Posterior vena cava (tissue), 2 donors: Measurements from ENCODE around the gene AGER. TPM values are rescaled to one million over a fixed set of nuclear protein-coding genes. Genes with fewer than 3 reads are reported as not detected.
"Not testable (repeated sequence)": the region's sequence is repeated elsewhere in the genome, so short reads cannot be mapped to it uniquely, and the experiment has no call there.

Experiments used
- DNase-seq: peaks from one replicate; pipeline ENCODE4 v3.0.0-alpha.2; 2020; ENCODE audit warnings: low spot score
- intact Hi-C, 2 donors: fragments of 100-400 bp; cut with DNase I; formaldehyde crosslinking; loops; one replicate each; pipeline versions ENCODE4 v1.14.1 to v1.14.2; 2022 to 2023
- total RNA-seq, 2 donors: library from RNA; stranded (reverse); fragmentation: NEBNext Ultra II Directional; extraction: Animal tissue kit (Norgen Biotek cat#: 25700); gene quantifications; one replicate each; pipeline ENCODE4 v1.2.1, GENCODE V29; 2021
- donor health status: DM: yes; HTN: yes; CAD: no.
- donor health status: DM: yes; HTN: yes; CAD: no.

AGER gene
- total RNA-seq, 2 donors from 2014 or later, result 4.6 to 7.3 TPM

DNA sequence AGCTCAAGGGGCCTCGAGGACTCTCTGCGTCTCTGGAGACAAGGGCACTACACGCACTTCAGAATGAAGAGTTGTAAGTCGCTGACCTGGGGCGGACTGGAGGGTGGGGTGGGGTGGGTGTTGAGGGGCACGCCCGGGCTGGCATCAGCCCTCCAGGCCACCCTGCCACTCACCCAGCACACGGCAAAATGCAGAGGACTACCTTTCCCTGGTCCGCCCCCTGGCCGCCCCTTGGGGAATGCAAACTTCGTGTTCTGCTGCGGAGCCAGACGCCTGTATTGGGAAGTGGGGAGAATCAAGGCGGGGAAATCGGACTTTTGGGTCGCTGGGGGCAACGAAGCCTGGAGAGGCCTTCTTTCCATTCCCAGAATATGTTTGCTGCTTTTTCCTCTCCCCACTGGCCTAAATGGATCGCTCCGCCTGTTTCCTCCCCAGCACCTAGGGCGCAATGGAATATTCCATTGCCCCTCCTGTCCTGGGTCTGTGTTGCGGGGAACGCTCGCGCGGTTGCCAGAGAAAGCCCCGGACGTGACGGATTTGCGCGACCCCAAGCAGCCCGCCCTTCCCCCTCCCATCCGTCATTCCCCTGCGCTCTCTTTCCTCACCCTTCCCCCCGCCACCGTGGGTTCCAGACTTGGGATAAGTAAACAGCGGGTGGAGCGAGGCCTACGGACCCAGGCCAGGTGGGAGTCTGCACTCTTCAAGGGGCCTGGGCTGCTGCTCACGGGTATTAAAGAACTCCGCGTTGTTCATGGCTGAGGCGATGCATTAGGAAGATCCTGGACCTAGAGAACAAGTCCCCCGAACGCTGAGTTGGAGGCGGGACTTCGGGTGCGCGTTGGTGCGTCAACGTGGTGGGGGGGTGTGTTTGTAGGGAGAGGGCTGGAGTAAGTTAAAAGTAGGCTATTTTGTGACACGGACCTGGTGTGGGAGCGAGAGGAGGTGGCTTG lies 30.2 kb downstream of the AGER start, which contains the start of gene PPT2:
Gene PPT2, plus strand, starts transcription at position 578 of the 950 bp plus-strand sequence. CDS start 454 bp downstream, outside the sequence.
- peak; percentile 96 for DNase-seq
- intact Hi-C loops, result no loop called here

DNA sequence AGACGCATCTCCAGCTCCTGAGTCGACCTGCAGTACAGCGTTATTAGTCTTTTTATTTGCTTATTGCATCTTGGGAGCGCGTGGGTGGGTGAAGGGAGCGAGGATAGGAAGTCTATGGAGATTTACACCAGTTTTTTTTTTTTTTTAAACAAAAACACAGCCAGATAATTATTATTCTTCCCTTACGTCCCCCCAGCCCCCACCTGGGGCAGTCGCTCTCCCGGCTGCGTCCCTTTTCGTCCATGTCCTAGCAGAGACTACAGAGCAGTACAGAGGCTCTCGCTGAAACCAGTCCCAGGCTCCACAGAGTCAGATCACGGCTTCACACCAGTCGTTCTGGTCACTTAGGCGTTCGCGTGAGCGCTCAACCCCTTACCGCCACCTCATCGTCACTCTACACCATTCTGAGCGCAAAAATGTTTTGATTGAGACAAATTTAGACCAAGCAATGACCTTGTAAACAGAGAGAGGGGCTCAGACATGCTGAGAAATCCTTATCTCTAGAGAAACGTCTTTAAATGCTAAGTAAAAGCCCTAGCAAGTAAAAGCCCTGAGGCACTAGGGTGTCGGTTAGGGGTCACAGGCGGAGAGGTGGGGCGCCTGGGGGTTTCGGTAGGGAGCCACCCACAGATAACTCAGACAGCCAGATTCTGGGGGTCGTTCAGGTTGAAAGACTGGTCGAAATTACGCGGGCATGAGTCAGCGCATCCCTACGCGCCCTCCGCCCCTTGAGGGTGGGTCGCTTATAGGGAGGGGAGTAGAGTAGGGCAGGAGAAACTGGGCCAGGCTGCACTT lies 31.1 kb downstream of the AGER start:
- no peak for DNase-seq

DNA sequence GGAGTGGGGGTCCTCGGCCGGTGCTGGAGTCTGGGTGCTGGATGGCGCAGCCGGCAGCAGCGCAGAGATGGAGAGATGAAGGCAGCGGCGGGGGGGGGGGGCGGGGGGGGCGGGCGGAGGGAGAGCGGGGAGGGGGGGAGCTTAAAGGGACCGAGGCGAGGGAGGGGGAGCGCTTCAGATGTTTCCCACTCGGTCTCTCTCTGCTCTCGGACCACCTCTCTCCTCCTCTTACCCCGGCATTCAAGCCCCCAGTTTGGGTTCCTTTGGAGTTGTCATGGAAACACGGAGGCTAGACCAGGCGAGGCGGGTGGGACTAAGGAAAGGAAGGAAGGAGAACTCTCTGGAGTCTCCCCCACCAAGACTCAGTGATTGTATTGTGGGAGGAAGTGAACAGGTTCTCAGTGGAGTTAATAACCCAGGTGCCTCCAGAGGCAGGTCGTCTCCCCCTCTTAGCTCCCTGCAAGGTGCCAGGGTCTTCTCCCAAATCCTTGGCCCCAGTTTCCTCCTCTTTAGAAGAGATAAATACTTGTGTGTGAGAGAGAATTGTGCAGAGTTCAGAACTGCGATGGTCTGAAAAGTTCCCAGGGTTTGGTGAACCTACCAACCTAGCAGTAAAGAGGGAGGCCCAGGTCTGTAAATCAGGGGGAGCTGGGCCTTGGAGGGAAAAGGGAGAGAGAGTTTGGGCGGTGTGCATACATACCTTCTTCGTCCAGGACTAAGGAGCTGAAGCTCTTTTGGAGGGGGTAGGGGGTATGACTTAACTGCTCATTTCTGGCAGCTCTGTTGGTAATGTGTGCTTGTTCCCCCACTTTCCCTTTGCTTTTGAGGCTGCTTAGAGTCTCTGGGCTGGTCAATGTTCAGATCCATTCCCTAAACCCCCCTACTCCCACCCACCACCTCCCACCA lies 31.9 kb downstream of the AGER start, which contains the start of gene PRRT1:
Gene PRRT1, minus strand, starts transcription at position 77 of the 906 bp plus-strand sequence. CDS start 112 bp downstream, outside the sequence.
- DNase-seq, result no peak
- intact Hi-C loops, result no loop called here

More for the DNA sequence above, 31.1 kb downstream of the AGER start:
- intact Hi-C loops, result no loop called here

DNA sequence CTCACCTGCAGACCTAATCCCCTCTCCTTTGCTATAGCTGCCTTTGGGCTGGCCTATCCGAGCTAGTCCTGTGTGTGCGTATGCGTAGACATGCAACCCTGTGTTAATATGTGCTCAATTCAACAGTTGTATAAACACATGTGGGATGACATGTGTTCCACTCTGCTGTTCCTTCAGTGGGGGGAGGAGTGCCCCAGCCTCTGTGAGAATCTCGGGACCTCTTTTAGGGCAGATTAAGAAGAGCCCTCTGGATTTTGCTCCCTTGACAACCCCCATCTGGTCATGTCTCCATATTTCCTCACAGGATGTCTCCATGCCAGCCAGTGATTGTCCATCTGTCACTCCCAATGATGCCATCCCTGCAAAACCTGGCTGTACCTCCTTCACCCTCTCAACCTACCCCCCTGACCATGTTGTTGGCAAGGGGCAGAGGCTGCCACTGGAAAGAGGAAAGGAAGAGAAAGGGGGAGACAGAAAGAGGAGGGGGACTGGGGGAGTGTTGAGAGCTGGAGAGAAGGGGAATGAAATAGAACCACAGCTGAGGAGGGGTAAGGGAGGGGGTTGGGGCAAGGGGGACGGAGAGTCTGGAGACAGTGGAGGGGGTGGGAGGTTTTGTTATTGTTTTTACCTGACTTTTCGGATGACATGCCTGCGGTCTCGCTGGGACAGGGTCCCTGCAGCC lies 32.7 kb downstream of the AGER start:
- peak; percentile 40 for DNase-seq

DNA sequence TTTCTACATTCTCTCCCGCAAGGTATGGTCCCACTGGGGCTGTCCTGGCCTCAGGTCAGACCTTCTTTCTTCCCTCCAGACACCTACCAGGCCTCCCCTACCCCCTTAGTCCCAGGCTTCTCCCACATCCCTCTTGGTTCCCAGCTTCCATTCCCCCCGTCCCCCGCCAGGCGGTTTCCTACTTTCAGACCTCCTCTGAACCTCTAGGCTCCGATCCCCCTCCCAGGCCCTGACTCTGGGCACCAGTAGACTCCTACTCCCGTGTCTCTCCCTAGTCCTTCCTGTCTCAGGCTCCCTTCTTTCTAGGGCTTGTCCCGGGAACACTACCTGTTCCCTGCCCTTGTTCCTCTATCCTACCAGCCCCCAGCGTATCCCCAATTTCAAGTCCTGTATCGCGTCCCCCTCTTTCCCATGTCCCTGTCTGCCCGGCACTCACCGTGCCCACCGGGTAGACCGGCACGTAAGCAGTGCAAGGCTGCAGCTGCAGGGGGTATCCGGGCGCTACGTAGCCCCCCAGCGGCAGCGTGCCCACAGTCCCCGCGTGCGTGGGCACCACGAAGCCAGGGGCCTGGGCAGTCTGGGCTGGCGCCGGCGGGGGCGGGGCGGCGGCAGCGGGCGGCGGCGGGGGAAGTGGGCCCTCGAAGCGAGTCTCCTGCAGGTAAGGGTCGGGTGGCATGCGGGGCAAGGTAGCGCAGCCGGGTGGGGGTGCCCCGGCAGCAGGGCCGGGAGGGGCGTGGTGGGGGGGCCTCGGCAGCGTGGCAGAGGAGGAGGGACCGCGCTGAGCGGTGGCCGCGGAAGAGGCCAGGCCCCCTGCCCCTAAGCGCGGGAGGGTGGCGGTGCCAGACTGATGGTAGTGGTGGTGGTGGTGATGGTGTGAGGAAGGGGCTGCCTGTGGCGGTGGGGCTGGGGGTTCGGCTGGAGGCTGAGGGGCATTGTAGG lies 33.9 kb downstream of the AGER start:
- peak; percentile 71 for DNase-seq
- intact Hi-C loops, result no loop called here

More for the DNA sequence above, 32.7 kb downstream of the AGER start:
- intact Hi-C loops, result no loop called here

DNA sequence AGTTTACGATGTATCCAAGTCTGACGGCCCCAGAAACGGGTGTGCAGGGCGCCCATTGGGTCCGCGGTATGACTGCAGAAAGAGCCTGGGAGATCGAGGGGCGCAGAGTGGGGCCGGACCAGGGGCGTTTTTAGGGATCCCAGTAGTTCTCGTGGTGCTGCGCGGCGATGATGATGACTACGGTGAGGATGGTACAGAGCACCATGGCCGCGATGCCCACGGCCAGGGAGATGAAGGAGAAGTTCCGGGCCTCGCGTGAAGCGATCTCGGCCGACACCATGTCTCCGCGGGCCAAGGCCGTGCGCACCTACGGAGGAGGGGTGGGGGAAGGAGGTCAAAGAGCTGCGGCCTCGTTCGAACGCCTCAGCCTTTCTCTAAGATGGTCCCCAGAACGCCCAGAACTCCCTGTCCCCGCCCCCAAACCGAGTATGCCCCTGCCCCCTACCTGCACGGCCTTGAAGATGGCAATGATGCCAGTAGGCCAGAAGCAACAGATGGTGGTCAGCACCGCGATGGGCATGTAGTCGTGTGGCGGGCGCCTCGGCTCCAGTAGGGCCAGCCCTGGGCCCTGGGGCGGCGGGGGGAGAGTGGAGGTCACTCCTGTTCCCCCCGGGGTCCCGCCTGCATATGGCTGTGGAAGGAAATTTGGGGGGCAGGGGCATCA lies 34.8 kb downstream of the AGER start:
- intact Hi-C loops, result no loop called here

DNA sequence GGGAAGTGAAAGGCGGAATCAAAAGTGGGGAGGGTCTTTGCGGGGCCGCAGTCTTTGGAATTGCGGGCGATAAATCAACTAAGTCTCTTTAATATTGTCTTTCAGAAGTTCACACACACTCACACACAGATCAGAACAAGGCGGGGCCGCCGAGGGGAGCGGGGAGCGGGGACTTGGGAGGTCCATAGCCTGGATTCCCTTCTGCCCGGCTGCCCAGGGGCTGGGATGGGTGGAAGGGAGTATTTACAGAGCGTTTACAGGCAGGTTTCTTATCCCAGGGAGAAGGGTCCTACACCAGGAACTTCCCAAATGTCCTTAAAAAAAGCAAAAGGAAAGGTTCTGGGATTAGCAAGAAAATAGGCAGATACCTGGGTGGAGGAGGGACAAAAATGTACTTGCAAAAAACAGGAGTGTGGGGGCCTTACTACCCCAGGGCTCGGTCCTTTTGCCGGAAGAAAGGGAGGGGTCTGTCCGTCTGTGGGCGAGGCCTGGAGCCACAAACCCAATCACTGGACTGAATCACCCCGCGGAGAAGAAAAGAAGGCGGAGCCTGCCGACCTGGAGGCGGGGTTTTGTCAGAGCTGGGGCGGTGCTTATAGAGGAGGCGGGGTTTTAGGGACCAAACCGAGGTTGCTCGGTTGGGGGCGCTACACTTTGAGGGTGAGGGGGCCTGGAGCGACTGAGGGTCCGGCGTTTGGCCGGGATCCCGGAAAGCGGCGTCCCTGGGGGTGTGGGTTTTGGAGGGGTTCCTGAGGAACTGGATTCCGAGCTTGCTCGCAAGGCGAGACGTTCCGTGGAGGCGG lies 35.6 kb downstream of the AGER start:
- DNase-seq, result peak; percentile 90
- intact Hi-C loops, result no loop called here

More for the DNA sequence above, 34.8 kb downstream of the AGER start:
- DNase-seq, result no peak

DNA sequence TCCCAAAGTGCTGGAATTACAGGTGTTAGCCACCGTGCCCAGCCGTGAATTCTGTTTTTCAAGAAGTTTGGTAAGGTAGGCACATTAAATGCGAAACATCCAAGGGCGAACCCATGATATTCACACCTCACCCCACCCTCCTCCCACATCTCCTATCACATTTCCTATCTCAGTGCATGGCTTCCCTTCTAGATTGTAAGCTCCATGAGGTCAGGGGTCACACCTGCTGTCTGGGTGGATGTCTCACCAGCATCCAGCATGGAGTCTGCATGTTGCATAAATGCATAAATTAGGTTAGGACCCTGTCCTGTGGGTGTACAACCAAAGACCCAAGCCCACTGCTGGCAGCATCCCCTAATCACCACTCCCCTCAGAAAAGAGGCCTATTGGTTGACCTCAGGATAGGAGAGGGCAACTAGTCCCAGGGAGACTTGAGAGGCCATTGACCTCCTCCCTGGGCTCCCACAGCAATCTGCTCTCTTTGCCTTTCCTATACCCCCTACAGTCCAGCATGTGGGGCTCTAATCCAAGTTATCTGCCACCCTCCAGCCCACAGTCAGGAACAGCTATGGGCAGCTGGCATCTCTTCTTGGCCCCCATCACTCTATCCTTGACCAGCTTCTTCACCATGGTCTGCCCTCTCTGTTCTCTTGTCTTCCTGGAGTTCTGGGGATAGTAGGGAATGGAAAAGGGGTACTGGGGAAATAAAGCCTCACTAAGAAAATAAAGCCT lies 36.5 kb downstream of the AGER start:
- intact Hi-C loops, result no loop called here

DNA sequence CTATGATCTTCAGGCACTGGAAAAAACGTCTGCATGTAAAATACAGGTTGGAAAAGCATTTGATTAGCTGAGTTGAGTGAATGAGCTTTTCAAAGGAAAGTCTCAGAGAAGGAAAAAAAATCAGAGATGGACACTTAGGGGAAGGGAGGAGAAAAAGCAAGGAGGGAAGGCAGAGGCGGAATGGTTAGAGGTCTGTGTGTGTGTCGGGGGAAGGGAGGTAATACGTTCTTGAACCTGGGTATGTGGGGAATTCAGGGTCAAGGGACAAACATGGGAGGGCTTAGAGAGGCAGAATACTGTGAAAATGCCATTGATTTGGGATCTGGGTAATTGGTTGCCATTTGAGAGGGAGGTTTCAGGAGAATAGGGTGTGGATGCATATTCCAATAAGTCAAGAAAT lies 37.4 kb downstream of the AGER start:
- no peak for DNase-seq
- intact Hi-C loops, result no loop called here

More for the DNA sequence above, 36.5 kb downstream of the AGER start:
- DNase-seq, result no peak

DNA sequence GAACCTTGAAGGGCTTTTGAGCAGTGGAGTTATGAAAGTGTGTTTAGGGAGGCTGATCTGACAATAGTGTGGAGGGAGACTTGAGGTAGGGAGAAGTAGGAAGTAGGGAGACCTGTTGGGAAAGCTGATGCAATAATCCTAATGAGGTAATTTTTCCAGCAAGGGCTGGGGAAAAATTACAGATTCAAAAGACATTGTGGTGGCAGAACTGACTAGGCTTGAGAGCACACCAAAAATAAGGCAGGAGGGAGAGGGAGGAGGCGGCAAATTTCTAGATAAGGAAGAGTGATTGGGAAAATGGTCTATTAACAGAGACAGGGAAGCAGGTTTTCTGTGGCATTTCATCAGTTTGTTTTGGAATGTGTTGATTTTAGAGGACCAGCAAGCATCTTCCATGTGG lies 37.8 kb downstream of the AGER start:
- DNase-seq, result no peak
- intact Hi-C loops, result no loop called here

DNA sequence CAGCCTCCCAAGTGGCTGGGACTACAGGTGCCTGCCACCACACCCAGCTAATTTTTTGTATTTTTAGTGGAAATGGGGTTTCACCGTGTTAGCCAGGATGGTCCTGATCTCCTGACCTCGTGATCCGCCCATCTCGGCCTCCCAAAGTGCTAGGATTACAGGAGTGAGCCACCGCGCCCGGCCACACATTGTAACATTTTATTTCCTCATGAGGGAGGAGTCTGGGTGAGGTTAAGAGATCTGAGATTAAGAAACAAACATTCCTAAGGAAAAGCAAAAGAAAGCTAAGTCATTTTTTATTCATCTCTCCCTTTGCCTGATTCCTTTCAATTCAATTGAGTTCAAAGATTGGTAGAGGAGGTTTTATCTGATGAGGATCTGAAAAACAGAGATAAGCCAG lies 39.8 kb downstream of the AGER start:
- DNase-seq, result not testable (repeated sequence)

DNA sequence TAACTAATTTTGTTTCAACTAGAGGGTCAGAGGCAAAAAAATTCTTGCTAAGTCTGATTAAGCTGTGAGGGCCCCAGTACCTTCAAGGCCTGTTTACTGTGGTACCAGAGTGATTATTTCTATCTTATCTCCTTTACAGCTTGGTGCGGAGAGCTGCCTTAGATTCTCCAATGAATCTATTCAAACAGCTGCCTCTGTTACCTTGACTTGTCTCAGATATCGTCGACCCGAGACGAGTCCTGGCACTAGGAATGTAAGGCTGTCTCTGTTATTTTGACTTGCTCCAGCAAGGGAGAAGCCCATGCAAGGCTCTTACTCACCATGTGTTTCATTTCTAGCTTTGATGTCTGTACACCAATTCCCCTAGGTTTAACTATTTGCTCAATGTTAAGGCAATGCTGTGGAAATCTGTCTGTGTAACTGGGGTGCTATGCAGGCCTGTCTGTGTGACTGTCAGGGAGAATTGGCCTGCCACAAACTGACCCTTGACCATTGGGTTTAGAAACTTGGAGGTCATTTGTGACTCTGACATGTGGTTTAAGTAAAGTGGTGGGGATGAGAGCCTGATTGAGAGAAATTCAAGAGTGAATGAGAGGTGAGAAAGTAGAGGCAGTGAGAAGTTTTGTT lies 43.5 kb downstream of the AGER start:
- intact Hi-C loops, result no loop called here
- DNase-seq, result no peak

More for the DNA sequence above, 39.8 kb downstream of the AGER start:
- intact Hi-C loops, result not testable (repeated sequence)

DNA sequence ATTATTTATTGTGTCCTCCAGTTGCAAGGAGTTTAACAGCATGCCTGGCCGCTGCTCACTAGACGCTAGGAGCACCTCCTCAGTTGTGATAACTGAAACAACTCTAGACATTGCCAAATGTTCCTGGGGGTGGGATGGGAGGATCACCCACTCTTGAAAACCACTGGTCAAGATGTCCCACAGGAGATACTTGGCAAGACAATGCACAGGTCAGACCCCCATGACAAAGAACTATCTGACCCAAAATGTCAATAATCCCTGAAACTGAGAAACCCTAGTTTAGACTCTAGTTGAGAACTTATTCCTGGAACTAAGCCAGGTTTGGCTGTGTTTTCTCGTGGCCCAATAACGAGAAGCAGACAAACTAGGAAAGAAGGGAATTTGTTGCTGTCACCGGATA lies 44.5 kb downstream of the AGER start:
- intact Hi-C loops, result no loop called here
- no peak for DNase-seq

DNA sequence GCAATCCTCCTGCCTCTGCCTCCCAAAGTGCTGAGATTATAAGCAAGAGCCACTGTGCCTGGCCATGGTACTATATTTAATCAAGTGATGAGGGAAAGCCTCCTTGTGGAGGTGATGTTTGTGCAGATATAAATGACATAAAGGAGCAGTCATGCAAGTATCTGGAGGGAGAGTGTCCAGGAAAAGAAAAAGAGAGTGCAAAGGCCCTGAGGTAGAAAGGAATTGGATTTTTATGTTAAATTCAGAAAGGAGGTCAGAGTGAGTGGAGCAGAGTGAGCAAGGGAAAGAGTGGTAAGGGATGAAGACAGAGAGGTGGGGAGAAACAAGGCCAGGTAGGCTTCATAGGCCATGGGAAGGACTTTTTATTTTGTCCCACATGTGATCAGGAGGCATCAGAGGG lies 46.6 kb downstream of the AGER start:
- DNase-seq, result no peak
- intact Hi-C loops, result no loop called here

DNA sequence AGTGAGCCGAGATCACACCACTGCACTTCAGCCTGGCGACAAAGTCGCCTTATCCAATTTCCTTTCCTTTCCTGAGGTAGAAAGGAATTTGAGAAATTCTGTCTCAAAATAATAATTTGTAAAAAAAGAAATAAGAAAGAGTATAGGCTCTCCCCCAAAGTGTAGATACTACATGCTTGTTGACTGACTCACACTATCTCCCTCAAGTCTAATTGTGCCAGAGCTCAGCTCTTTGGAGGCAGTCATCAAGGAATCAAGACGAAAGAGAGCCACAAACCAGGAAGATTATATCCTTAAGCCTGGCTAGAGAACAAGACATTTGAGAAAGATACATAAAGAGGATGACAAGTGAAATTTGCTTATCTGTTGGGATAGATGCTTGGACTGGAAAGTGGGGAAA lies 50.3 kb downstream of the AGER start:
- intact Hi-C loops, result no loop called here
- no peak for DNase-seq
